Chondrocyte (in vitro differentiated cells): ENCODE data around the gene SEZ6. TPM values are rescaled to one million over a fixed set of nuclear protein-coding genes. Genes with fewer than 3 reads are reported as not detected.

ENCODE experiments used
- DNase-seq: peaks from one replicate; pipeline ENCODE4 v3.0.0; 2021; ENCODE audit warnings: mixed read lengths, low spot score
- H3K27ac Mint-ChIP-seq: one replicate; pipeline ENCODE4 v1.8.0; 2021; ENCODE audit warnings: mild to moderate bottlenecking, moderate library complexity, mixed read lengths; ENCODE audit not compliant: unreplicated experiment
- H3K27me3 Mint-ChIP-seq: 2 replicates; pipeline ENCODE4 v1.8.0; 2021; ENCODE audit warnings: low read depth, mixed read lengths
- H3K36me3 Mint-ChIP-seq: 2 replicates; pipeline ENCODE4 v1.8.0; 2021; ENCODE audit warnings: low read depth, mixed read lengths
- H3K4me1 Mint-ChIP-seq: 2 replicates; pipeline ENCODE4 v1.8.0; 2021; ENCODE audit warnings: low read depth, mild to moderate bottlenecking, mixed read lengths
- H3K4me3 Mint-ChIP-seq: one replicate; pipeline ENCODE4 v1.8.0; 2021; ENCODE audit warnings: mild to moderate bottlenecking, moderate library complexity, mixed read lengths; ENCODE audit not compliant: unreplicated experiment
- H3K9me3 Mint-ChIP-seq: 2 replicates; pipeline ENCODE4 v1.8.0; 2021; ENCODE audit warnings: low read depth, mixed read lengths
- CTCF ChIP-seq: fragments of 200-600 bp; sonication (generic); IDR thresholded peaks from 2 replicates; pipeline ENCODE4 v1.5.0; 2021; ENCODE audit warnings: antibody characterized with exemption, mild to moderate bottlenecking, moderate library complexity
- total RNA-seq: library from RNA; stranded (reverse); gene quantifications from 3 replicates; pipeline ENCODE4 v1.2.1, GENCODE V29; 2021

The SEZ6 gene
- total RNA-seq, 1 donor from 2014 or later, result 0.35 TPM

- peak; percentile 88 for DNase-seq
- Mint-ChIP-seq H3K4me3 (peak overlapping the region; percentile 93), H3K27ac (peak overlapping the region; percentile 92), H3K4me1 (peaks cover 39% of the 10 kb centered on the region), H3K27me3 (no peaks in the 10 kb centered on the region), H3K36me3 (no peaks in the 10 kb centered on the region), H3K9me3 (no peaks in the 10 kb centered on the region)
- no peak for TF ChIP-seq CTCF
Observed at GRCh38 chr17:28950017-28950751, 55.6 kb downstream of the SEZ6 start.

GRCh38 chr17:28949185-28950016, 56.4 kb downstream of the SEZ6 start:
- H3K4me3 Mint-ChIP-seq, result peak overlapping the region; percentile 93
- H3K9me3 Mint-ChIP-seq, result no peaks in the 10 kb centered on the region
- H3K27ac Mint-ChIP-seq, result peak overlapping the region; percentile 92
- peaks cover 45% of the 10 kb centered on the region for H3K4me1 Mint-ChIP-seq
- no peaks in the 10 kb centered on the region for H3K27me3 Mint-ChIP-seq
- DNase-seq, result peak; percentile 92
- no peaks in the 10 kb centered on the region for H3K36me3 Mint-ChIP-seq
- TF ChIP-seq CTCF, result no peak

GRCh38 chr17:28948873-28949184, 57.0 kb downstream of the SEZ6 start:
- Mint-ChIP-seq H3K9me3 (no peaks in the 10 kb centered on the region), H3K4me3 (peak overlapping the region; percentile 93), H3K27ac (peak overlapping the region; percentile 92), H3K4me1 (peaks cover 48% of the 10 kb centered on the region), H3K27me3 (no peaks in the 10 kb centered on the region), H3K36me3 (no peaks in the 10 kb centered on the region)
- TF ChIP-seq CTCF, result no peak
- DNase-seq, result no peak

- H3K27ac Mint-ChIP-seq, result peak overlapping the region; percentile 92
- H3K9me3 Mint-ChIP-seq, result no peaks in the 10 kb centered on the region
- no peaks in the 10 kb centered on the region for H3K27me3 Mint-ChIP-seq
- peak overlapping the region; percentile 93 for H3K4me3 Mint-ChIP-seq
- H3K36me3 Mint-ChIP-seq, result no peaks in the 10 kb centered on the region
- H3K4me1 Mint-ChIP-seq, result peaks cover 44% of the 10 kb centered on the region
- DNase-seq, result no peak
- TF ChIP-seq CTCF, result no peak
Observed at GRCh38 chr17:28948342-28948741, 57.5 kb downstream of the SEZ6 start.

GRCh38 chr17:28947639-28948038, 58.2 kb downstream of the SEZ6 start:
- no peaks in the 10 kb centered on the region for H3K36me3 Mint-ChIP-seq

More at GRCh38 chr17:28947639-28948038, 58.2 kb downstream of the SEZ6 start:
- no peak for TF ChIP-seq CTCF
- H3K9me3 Mint-ChIP-seq, result no peaks in the 10 kb centered on the region
- no peaks in the 10 kb centered on the region for H3K27me3 Mint-ChIP-seq
- H3K4me1 Mint-ChIP-seq, result peaks cover 44% of the 10 kb centered on the region
- H3K4me3 Mint-ChIP-seq, result peak overlapping the region; percentile 93
- no peak for DNase-seq
- peak overlapping the region; percentile 92 for H3K27ac Mint-ChIP-seq
